Activated B cell treated with CpG ODN at 0.5 μM for 24 hours (primary cell): ENCODE data around the gene RAPGEF2. TPM values are rescaled to one million over a fixed set of nuclear protein-coding genes. Genes with fewer than 3 reads are reported as not detected.

Experiments used
- ATAC-seq: fragments of 200-7000 bp; cut with Tn5 transposase; one replicate; pipeline ENCODE4 v1.10.0; 2021; ENCODE audit warnings: low read depth, mild to moderate bottlenecking, moderate library complexity
- CTCF ChIA-PET: fragments of 350-600 bp; sonication (Branson Sonifier 250); formaldehyde crosslinking; loops from one replicate; lab custom pipeline; 2021; ENCODE audit warnings: antibody characterized with exemption; lab: Charles Lee
- POLR2A ChIA-PET: fragments of 350-600 bp; sonication (Branson Sonifier 250); formaldehyde crosslinking; loops from one replicate; lab custom pipeline; 2021; ENCODE audit warnings: antibody characterized with exemption; lab: Charles Lee
- DNase-seq: peaks from one replicate; pipeline ENCODE4 v3.0.0; 2022
- H3K27ac Mint-ChIP-seq: one replicate; pipeline ENCODE4 v1.8.0; 2020; ENCODE audit warnings: mixed read lengths
- H3K27me3 Mint-ChIP-seq: one replicate; pipeline ENCODE4 v1.8.0; 2021; ENCODE audit warnings: mixed read lengths
- H3K36me3 Mint-ChIP-seq: one replicate; pipeline ENCODE4 v1.8.0; 2021; ENCODE audit warnings: low read depth, mixed read lengths
- H3K4me1 Mint-ChIP-seq: one replicate; pipeline ENCODE4 v1.8.0; 2021; ENCODE audit warnings: mixed read lengths
- H3K4me3 Mint-ChIP-seq: one replicate; pipeline ENCODE4 v1.8.0; 2020; ENCODE audit warnings: mild to moderate bottlenecking, mixed read lengths
- H3K9me3 Mint-ChIP-seq: one replicate; pipeline ENCODE4 v1.8.0; 2020; ENCODE audit warnings: mixed read lengths
- CTCF ChIP-seq: fragments of 200-600 bp; IDR thresholded peaks from one replicate; pipeline ENCODE4 v1.8.0; 2022; ENCODE audit warnings: antibody characterized with exemption, mild to moderate bottlenecking
- intact Hi-C: fragments of 100-400 bp; cut with micrococcal nuclease; formaldehyde crosslinking; loops from one replicate; pipeline ENCODE4 v1.15.1; 2024
- total RNA-seq: library from RNA; stranded (reverse); gene quantifications from 2 replicates; pipeline ENCODE4 v1.2.3, GENCODE V29; 2022

RAPGEF2 gene
- total RNA-seq, 1 donor from 2014 or later: 22.9 TPM

GRCh38 chr4:159227378-159227777 lies 124.5 kb downstream of the RAPGEF2 start:
- no peak for TF ChIP-seq CTCF
- H3K4me1 Mint-ChIP-seq: peaks cover 14% of the 10 kb centered on the region
- intact Hi-C loops: no loop called here
- no peak overlapping the region for H3K27ac Mint-ChIP-seq
- ATAC-seq: no peak
- no peak overlapping the region for H3K4me3 Mint-ChIP-seq
- peaks cover 4% of the 10 kb centered on the region for H3K9me3 Mint-ChIP-seq
- DNase-seq: no peak
- POLR2A ChIA-PET: no interaction called here
- H3K27me3 Mint-ChIP-seq: no peaks in the 10 kb centered on the region
- H3K36me3 Mint-ChIP-seq: no peaks in the 10 kb centered on the region
- CTCF ChIA-PET: no interaction called here

GRCh38 chr4:159227984-159228383 lies 125.1 kb downstream of the RAPGEF2 start:
- no peak for TF ChIP-seq CTCF
- ChIA-PET POLR2A (no interaction called here), CTCF (no interaction called here)
- Mint-ChIP-seq H3K36me3 (no peaks in the 10 kb centered on the region), H3K27me3 (no peaks in the 10 kb centered on the region), H3K27ac (no peak overlapping the region), H3K4me1 (peaks cover 20% of the 10 kb centered on the region), H3K9me3 (peaks cover 4% of the 10 kb centered on the region), H3K4me3 (no peak overlapping the region)
- ATAC-seq (no peak), DNase-seq (no peak)
- intact Hi-C loops: no loop called here

- DNase-seq (no peak), ATAC-seq (no peak)
- ChIA-PET CTCF (no interaction called here), POLR2A (no interaction called here)
- Mint-ChIP-seq H3K9me3 (peaks cover 4% of the 10 kb centered on the region), H3K36me3 (no peaks in the 10 kb centered on the region), H3K4me3 (no peak overlapping the region), H3K4me1 (peaks cover 25% of the 10 kb centered on the region), H3K27ac (no peak overlapping the region), H3K27me3 (no peaks in the 10 kb centered on the region)
- TF ChIP-seq CTCF: no peak
- intact Hi-C loops: no loop called here
Measured at GRCh38 chr4:159229164-159229563, 126.3 kb downstream of the RAPGEF2 start.

GRCh38 chr4:159232465-159233106 lies 129.7 kb downstream of the RAPGEF2 start:
- Mint-ChIP-seq H3K4me3 (no peak overlapping the region), H3K9me3 (no peaks in the 10 kb centered on the region), H3K36me3 (no peaks in the 10 kb centered on the region), H3K4me1 (peaks cover 19% of the 10 kb centered on the region), H3K27ac (no peak overlapping the region), H3K27me3 (no peaks in the 10 kb centered on the region)
- DNase-seq (no peak), ATAC-seq (no peak)
- ChIA-PET CTCF (no interaction called here), POLR2A (no interaction called here)
- TF ChIP-seq CTCF: no peak
- intact Hi-C loops: no loop called here

- ChIA-PET POLR2A (no interaction called here), CTCF (interaction anchor here (0.6 kb wide), 1 partner anchor 24 kb away, joined by 3 read pairs; no protein-coding TSS in a partner anchor)
- H3K9me3 Mint-ChIP-seq: no peaks in the 10 kb centered on the region
- H3K4me1 Mint-ChIP-seq: peaks cover 21% of the 10 kb centered on the region
- no peak overlapping the region for H3K27ac Mint-ChIP-seq
- no peak for ATAC-seq
- TF ChIP-seq CTCF: no peak
- H3K4me3 Mint-ChIP-seq: no peak overlapping the region
- intact Hi-C loops: no loop called here
- H3K27me3 Mint-ChIP-seq: no peaks in the 10 kb centered on the region
- DNase-seq: no peak
- H3K36me3 Mint-ChIP-seq: peaks cover 3% of the 10 kb centered on the region
Measured at GRCh38 chr4:159235779-159236368, 133.0 kb downstream of the RAPGEF2 start.
